GM21381 (cell line): Measurements from ENCODE around the gene IQGAP2.
"Not testable (repeated sequence)": the region's sequence is repeated elsewhere in the genome, so short reads cannot be mapped to it uniquely, and the experiment has no call there.

Source experiments
- ATAC-seq: cut with Tn5 transposase; IDR thresholded peaks from one replicate; pipeline ENCODE4 v1.9.1; 2021; ENCODE audit warnings: mild to moderate bottlenecking, moderate library complexity; ENCODE audit not compliant: unreplicated experiment

IQGAP2 gene

DNA sequence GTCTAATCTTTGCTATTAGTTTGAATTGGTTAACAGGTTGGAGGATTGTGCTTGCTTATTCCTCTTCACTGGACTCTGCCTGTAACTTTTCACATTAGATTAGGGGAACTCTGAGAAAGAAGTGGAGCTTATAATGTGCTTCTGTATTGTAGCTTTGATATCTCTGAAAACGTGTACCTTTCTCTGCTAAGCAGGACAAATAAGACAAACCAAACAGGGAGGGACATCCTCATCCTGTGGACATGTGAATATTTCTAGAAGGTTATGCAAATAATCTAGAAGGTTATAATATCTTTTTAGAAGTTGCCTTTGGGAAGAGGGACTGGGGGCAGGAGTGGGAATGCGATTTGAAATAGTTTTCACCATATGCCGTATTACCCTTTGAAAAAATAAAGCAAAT, 11.7 kb downstream of the IQGAP2 start:
- no peak for ATAC-seq

DNA sequence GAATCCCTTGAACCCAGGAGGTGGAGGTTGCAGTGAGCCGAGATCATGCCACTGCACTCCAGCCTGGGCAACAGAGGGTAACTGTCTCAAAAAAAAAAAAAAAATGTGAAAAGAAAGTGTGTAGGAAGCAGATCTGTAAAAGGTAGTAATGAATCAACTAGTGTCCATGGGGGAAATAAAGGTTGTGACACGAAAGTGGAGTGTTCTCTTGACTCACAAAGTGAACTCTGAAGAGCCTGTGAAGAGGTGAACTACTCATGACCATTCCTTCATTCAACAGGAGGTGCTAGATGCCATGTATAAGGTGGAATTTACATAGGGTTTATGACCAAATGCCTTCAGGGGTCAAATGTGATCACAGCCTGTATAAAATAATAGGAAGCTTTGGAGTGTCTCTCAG, 12.8 kb downstream of the IQGAP2 start:
- ATAC-seq, result no peak

DNA sequence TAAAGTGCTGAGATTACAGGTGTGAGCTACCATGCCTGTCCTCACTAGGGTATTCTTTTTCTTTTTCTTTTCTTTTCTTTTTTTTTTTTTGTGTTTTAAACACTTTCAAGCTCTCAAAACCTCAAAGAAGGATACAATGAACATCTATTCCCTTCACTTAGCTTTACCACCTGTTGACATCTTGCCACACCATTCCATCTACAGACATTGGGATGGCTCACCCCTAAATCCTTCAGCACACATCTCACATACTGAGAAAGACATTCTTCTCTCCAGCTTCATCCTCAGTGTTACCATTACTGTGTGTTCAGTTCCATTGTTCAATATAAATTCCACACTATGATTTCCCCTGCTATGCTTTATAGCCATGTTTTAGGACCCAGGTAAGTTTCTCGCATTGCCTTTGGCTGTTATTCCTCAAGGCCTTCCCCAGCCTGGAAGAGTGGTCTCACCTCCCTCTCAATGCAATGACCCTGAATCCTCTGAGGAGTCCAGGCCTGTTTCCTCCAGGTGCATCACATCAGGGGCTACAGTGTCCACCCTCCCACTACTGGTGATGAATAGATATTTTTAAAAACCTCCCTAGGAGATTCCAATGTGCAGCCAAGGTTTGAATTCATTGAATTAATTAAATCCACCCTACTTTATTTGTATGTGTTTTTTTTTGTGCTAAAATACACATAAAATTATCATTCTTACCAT, 16.7 kb downstream of the IQGAP2 start:
- no peak for ATAC-seq

DNA sequence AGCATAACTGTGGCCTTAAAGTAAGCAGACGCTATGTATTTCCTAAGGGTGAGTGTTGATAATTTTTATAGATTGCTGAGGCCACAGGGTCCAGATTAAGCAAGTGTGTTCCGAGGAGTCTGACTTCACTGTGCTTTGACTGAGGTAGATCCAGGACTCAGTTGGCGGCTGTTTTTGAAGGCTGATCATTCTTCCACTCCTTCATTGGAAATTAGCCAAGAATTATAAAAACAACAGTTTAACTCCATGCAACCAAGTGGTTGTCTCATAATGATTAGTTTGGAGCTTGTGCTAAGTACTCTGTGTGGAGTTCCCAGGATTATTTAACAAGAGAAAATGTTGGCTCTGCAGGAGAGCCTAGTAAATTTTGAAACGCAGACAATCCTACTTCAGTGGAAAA, 19.1 kb downstream of the IQGAP2 start:
- ATAC-seq, result no peak

DNA sequence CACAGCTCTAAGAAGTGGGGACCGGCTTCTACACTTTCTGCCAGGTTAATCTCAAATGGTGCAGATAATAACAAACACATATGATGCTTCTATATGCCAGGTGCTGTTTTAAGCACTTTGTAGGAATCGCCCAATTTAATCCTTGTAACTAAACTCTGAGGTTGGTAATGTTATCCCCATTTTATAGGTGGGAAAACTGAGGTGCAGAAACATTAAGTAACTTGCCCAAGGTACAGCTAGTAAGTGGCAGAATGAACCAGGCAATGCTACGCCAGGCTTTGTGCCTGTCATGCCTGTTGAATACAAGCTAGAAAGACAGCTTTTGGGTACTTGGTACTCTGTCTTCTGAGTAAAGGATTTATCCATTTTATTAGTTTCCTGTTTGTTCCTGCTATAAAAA, 19.7 kb downstream of the IQGAP2 start:
- no peak for ATAC-seq

DNA sequence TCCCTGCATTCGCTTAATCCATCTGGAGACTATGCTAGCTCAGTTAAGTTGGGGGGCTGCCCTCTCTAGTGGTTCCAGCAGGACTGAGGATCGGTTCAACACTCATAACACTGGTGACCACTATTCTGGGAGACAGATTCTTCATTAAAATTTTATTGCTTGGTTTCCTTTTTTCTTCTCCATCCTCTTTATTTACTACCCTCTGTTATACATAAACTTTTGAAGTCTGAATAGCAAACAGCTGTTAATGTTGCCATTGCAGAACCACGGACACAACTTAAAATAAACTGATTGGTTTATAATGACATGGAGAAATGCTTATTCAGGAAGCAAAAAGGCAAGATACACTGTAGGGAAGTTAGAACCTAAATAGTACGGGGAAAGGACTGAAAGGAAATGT, 22.1 kb downstream of the IQGAP2 start:
- no peak for ATAC-seq

DNA sequence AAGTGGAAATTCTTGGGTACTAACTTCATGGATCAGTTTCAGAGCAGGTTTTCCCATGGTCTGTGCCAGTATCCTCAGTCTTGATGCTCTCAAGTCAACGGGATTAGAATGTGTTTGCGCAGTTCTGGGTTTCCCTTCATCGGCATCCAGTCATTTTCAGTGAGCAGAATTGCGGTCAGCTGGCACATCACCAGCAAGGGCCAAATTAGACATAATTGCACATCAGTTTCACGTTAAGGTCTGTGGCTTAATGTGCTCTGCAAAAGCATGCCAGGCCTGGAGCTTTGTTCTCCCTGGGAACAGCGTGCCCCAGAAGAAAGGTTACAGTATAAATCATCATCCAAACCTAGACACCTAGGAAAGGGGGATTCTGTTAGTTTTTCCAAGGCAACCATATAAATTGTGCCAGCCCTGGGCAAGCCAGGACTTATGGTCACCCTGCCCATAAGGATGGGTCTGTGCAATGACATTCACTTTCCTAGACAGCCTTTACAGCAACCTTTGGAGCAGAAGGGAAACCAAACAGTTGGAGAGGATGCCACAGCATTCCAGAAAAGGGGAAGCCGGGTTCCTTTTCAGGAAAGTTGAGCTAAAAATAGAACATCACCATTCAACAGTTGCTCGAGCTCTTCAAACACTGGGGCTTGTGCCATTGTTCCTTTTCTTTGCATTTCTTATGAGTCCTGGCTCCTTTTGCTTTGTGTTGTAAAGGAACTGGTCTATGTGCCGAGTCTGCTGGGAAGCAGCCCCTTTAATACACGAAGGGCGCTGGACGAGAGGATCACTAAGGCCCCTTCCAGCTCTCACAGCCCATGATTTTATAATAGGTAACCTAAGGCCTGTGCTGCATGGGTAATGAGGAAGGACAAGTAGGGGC, 23.1 kb downstream of the IQGAP2 start:
- no peak for ATAC-seq

DNA sequence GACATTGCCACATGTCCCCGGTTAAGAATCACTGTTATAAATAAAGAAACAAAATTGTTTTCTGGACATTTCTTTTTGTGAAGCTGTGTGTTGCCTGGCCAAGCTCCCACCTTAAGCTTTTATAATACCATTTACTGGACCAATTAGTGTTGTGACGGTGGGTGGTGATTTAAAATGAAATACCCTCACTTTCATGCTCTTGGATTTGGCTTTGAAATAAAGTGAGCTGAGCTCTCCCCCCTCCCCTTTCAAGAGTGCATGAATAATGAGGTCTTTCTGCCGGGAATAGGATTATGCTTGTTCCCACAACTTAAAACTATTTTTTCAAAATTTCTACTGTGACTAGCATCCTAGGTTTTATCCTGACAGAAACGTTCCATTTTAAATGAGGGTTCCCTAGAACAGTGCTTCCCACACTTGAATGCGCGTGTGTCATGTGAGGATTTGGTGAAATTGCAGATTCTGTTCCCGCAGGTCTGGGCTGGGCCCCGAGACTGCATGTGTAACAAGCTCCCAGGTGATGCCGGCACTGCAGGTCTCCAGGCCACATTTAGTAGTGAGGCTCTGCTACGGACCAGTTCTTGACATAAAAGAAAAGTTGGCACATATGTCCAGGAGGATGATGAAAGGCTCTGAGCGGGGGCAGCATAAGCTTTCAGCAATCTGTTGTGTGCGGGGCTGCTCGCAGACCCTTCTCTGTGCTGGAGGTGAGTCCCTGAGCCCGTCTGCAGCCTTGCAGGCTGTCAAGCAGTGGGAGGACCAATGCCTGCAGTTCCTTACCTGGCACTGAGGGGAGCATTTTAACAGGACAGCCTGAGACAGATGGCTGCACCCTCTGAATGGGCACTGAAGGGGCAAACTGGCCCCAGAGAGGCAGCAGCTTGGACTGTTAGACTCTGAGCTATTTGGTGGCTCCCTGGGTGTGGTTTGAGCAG, 24.4 kb downstream of the IQGAP2 start:
- no peak for ATAC-seq

DNA sequence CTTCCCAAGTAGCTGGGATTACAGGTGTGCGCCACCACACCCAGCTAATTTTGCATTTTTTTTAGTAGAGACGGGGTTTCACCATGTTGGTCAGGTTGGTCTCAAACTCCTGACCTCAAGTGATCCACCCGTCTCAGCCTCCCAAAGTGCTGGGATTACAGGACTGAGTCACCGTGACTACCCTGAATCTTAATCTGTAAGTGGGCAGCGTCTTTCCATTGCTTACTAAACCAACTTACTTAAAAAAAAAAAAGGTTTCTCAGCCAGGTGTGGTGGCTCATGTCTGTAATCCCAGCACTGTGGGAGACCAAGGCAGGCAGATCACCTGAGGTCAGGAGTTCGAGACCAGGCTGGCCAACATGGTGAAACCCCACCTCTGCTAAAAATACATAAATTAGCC, 25.5 kb downstream of the IQGAP2 start:
- ATAC-seq, result not testable (repeated sequence)

DNA sequence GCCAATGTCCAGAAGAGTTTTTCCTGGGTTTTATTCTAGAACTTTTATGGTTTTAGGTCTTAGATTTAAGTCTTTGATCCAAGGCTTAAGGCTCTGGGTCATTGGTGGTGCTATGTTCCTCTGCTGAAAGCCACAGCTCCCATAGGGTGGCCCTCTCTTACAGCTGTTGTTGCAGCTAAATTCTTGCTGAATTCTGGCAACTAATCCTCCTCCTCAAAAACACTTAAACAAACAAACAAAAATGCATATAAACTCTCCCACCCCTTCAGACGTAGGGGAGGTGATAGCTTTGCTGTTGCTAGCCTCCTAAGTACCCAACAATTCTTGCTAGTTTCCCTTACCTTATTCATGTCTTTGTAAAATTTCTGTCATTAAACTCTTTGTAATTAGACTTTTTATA, 30.2 kb downstream of the IQGAP2 start:
- ATAC-seq, result no peak

DNA sequence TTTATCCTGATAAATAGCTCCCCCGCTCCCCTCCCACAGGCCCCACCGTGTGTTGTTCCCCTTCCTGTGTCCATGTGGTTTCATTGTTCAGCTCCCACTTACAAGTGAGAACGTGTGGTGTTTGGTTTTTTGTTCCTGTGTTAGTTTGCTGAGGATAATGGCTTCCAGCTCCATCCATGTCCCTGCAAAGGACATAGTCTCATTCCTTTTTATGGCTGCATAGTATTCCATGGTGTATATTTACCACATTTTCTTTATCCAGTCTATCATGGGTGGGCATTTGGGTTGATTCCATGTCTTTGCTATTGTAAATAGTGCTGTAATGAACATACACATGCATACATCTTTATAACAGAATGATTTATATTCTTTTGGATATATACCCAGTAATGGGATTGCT, 34.4 kb downstream of the IQGAP2 start:
- ATAC-seq, result not testable (repeated sequence)

DNA sequence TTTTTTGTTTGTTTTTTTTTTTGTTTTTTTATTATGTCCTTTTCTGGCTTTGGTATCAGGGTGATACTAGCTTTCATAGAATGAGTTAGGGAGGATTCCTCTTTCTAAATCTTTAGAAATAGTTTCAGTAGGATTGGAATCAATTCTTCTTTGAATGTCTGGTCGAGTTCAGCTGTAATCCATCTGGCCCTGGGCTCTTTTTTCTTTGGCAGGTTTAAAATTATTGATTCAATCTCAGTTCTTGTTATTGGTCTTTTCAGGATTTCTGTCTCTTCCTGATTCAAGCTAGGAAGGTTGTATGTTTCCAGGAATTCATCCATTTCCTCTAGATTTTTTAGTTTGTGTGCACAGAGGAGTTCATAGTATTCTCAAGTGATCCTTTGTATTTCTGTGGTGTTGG, 34.9 kb downstream of the IQGAP2 start:
- no peak for ATAC-seq

DNA sequence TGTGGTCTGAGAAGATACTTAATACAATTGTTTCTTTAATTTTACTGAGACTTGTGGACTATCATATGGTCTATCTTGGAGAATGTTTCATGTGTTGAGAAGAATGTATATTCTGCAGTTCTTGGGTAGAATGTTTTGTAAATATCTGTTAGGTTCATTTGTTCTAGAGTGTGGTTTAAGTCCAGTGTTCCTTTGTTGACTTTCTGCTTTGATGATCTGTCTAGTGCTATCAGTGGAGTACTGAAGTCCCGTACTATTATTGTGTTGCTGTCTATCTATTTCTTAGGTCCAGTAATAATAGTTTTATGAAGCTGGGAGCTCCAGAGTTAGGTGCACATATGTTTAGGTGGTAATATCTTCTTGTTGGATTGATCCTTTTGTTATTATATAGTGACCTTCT, 36.1 kb downstream of the IQGAP2 start:
- ATAC-seq, result no peak

DNA sequence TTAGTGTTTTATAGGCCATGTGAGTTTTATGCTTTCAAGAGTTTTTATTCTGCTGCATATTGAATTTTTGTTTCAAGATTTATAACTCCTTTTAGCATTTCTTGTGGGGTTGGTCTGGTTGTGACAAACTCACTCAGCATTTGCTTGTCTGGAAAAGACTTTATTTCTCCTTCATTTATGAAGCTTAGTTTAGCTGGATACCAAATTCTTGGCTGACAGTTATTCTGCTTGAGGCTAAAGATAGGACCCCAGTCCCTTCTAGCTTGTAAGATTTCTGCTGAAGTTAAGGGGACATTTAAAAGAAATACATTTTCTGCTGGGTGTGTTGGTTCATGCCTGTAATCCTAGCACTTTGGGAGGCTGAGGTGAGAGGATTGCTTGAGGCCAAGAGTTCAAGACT, 36.8 kb downstream of the IQGAP2 start:
- ATAC-seq, result no peak

DNA sequence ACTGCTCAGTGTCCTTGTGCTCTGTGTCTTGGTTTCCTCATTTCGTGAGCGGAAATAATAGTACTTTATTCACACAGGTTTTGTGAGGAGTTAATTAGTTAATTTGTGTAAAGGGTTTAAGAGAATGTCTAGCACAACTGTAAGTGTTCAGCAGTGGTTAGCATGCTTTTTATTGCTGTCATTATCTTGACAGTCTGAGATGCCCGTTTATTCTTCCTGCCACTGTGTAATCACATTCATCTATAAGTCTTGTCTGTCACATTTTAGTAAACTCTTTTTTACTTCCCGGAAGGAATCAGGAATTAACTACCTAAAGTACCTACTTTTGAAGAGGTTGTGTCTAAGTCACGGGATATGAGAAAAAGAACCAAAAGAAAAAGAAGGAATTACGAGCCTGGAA, 38.0 kb downstream of the IQGAP2 start:
- no peak for ATAC-seq

DNA sequence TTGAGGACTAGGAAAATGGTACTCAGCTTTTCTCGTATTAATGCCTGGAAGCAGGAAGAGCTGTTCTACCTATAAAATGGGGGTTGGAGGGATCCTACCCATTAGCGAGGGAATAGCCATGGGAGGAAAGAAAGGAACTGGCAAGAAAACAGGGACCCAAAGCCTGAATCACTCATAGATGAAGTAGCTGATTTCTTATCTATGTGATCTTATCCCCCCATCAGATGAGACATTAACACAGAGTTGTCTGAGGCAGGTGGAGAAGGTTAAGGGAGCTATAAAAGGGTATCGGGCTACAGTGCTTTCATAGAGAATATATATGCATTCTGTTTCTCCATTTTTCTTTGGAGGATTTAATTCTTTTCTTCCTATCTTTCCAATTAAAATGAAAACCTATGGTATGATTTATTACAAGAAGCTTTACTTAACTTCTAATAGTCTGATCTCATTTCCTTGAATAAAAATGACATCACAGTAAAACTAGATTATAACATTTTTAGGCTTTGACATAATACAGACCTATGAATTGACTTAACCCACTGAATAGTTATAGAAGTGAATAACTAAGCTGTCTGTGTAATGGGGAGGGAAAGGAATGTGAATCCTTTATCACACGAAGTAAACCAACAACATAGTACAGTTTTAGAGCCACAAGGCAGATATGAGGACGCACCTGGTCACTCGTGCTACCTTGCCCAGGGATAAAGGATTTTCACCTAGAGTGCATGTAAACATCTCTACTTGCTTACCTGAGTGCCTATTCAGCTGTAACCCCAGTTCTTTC, 39.0 kb downstream of the IQGAP2 start:
- ATAC-seq, result no peak

DNA sequence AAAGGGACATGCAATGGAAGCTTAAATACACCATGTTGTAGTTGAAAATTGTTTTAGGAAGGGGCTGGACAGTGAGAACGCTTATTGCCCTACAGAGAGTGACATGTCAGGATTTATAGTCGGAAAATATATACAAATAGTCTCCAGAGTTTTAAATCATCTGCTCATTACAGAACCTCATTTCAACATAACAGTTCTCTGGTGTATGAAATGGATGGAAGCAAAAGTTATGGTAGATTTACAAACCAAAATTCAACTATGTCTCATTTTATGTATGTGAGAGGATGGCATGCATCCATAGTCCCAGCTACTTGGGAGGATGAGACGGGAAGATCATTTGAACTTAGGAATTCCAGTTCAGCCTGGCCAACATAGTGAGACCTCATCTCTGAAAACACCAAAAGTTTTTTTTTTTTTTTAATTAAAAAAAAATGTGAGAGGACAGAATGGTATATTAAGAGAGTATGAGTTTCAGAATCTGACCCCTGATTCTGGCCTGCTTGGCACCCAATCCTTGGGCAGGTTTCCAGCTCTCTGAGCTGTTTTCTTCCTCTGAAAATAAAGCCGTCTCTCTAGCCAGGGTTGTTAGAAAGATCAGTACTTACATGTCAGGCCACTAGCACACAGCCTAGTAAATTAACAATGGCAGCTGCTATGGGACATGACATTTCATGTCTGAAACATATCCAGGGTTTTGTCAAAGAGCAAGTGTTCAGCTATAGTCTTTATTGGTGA, 40.1 kb downstream of the IQGAP2 start:
- ATAC-seq, result no peak

DNA sequence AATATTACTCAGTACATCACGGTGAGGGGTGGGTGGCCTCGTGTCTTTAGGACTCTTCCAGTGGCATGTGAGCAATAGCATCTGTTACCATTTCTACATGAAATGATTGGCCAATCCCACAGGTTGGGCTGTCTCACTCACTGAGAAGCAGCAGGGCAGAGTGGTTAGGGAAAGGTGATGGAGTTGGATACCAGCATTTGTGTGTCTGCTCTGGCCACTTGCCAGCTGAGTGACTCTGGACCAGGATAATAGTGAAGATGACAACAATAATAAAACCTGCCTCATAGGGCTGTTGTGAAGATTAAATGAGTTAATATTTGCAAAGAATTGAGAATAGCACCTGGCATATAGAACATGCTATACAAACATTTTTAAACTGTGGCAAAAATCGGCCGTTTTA, 42.0 kb downstream of the IQGAP2 start:
- no peak for ATAC-seq

DNA sequence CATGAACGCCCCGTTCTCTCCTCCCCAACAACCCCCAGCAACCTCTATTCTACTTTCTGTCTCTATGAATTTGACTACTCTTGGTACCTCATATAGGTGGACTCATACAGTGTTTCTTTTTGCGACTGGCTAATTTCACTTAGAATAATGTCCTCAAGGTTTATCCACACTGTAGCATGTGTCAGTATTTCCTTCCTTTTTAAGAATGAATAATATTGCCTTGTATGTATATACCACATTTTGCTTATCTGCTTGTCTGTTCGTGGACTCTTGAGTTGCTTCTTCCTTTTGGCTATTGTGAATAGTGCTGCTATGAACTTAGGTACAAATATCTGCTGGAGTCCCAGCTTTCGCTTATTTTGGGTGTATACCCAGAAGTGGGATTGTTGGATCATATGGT, 42.7 kb downstream of the IQGAP2 start:
- no peak for ATAC-seq

DNA sequence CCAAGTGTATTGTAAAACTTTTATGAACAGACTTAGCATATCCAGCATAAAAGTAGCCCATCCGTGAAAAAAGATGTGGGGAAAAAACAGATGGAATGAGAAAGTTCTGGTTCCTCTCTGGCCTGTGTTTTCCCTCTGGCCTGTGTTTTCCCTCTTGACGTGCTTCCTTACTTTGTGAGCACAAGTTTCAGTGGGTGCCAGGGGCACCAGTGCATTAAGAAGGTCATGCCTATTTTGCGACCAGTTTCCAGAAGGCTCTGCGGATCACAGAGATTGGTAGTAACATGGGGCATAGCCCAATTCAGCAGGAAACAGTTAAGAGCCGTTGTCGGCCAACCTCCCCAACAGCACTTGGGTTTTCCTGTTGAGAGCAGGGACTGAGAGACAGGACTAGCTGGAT, 43.7 kb downstream of the IQGAP2 start:
- ATAC-seq, result no peak
